Neural crest cell (in vitro differentiated cells): ENCODE results near the gene ATP13A4. TPM values are rescaled to one million over a fixed set of nuclear protein-coding genes. Genes with fewer than 3 reads are reported as not detected.

ENCODE experiments used
- DNase-seq: peaks from one replicate; pipeline ENCODE4 v3.0.0; 2021; ENCODE audit warnings: low read depth, mixed read lengths, low spot score
- H3K27ac Mint-ChIP-seq: one replicate; pipeline ENCODE4 v1.8.0; 2021; ENCODE audit warnings: mild to moderate bottlenecking, mixed read lengths; ENCODE audit not compliant: unreplicated experiment
- H3K27me3 Mint-ChIP-seq: 2 replicates; pipeline ENCODE4 v1.8.0; 2021; ENCODE audit warnings: low read depth, mild to moderate bottlenecking, mixed read lengths
- H3K36me3 Mint-ChIP-seq: 2 replicates; pipeline ENCODE4 v1.8.0; 2021; ENCODE audit warnings: low read depth, mild to moderate bottlenecking, mixed read lengths
- H3K4me1 Mint-ChIP-seq: 2 replicates; pipeline ENCODE4 v1.8.0; 2021; ENCODE audit warnings: mixed read lengths
- H3K4me3 Mint-ChIP-seq: one replicate; pipeline ENCODE4 v1.8.0; 2021; ENCODE audit warnings: mild to moderate bottlenecking, mixed read lengths
- H3K9me3 Mint-ChIP-seq: 2 replicates; pipeline ENCODE4 v1.8.0; 2021; ENCODE audit warnings: mixed read lengths
- total RNA-seq: library from RNA; stranded (reverse); gene quantifications from 2 replicates; pipeline ENCODE4 v1.2.1, GENCODE V29; 2021
- TF ChIP-seq, protein P1 (sequence below): fragments of 200-600 bp; sonication (generic); conservative IDR thresholded peaks from 2 replicates; pipeline ENCODE4 v1.5.0; 2021; ENCODE audit warnings: antibody characterized with exemption, mild to moderate bottlenecking

ATP13A4 gene
- total RNA-seq, 1 donor from 2014 or later: 0.30 TPM

GRCh38 chr3:193457526-193457925 lies 97.2 kb downstream of the ATP13A4 start:
- peak overlapping the region; percentile 58 for H3K27ac Mint-ChIP-seq
- TF ChIP-seq, protein P1, sequence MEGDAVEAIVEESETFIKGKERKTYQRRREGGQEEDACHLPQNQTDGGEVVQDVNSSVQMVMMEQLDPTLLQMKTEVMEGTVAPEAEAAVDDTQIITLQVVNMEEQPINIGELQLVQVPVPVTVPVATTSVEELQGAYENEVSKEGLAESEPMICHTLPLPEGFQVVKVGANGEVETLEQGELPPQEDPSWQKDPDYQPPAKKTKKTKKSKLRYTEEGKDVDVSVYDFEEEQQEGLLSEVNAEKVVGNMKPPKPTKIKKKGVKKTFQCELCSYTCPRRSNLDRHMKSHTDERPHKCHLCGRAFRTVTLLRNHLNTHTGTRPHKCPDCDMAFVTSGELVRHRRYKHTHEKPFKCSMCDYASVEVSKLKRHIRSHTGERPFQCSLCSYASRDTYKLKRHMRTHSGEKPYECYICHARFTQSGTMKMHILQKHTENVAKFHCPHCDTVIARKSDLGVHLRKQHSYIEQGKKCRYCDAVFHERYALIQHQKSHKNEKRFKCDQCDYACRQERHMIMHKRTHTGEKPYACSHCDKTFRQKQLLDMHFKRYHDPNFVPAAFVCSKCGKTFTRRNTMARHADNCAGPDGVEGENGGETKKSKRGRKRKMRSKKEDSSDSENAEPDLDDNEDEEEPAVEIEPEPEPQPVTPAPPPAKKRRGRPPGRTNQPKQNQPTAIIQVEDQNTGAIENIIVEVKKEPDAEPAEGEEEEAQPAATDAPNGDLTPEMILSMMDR: no peak
- peaks cover 5% of the 10 kb centered on the region for H3K27me3 Mint-ChIP-seq
- DNase-seq: no peak
- no peaks in the 10 kb centered on the region for H3K36me3 Mint-ChIP-seq
- H3K9me3 Mint-ChIP-seq: peaks cover 4% of the 10 kb centered on the region
- peaks cover 22% of the 10 kb centered on the region for H3K4me1 Mint-ChIP-seq
- no peak overlapping the region for H3K4me3 Mint-ChIP-seq

DNA sequence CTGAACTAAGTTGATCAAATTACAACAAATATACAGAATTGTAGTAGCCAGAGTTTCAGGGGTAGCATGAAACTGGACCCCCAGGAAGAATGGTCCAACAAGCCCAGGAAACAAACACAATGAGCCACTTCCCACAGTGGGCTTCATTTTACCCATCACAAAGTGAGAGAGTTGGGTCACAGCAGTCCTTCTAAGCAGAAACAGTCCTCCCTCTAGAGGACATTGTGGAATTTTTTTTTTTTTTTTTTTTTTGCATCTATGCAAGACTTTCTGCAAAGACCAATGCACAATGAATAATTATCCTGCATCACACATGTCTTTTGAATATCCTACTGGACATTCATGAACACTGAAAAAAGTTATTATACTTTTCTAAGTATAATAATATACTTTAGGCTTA lies 102.4 kb downstream of the ATP13A4 start:
- no peak overlapping the region for H3K4me3 Mint-ChIP-seq
- no peaks in the 10 kb centered on the region for H3K27me3 Mint-ChIP-seq
- H3K36me3 Mint-ChIP-seq: no peaks in the 10 kb centered on the region
- peaks cover 4% of the 10 kb centered on the region for H3K9me3 Mint-ChIP-seq
- H3K27ac Mint-ChIP-seq: no peak overlapping the region
- TF ChIP-seq, protein P1: peak; percentile 60
- DNase-seq: no peak
- H3K4me1 Mint-ChIP-seq: peaks cover 10% of the 10 kb centered on the region

GRCh38 chr3:193451902-193452301 lies 102.8 kb downstream of the ATP13A4 start:
- Mint-ChIP-seq H3K36me3 (no peaks in the 10 kb centered on the region), H3K4me3 (no peak overlapping the region), H3K27me3 (no peaks in the 10 kb centered on the region), H3K9me3 (peaks cover 4% of the 10 kb centered on the region), H3K27ac (no peak overlapping the region), H3K4me1 (peaks cover 5% of the 10 kb centered on the region)
- no peak for DNase-seq
- TF ChIP-seq, protein P1: no peak

- H3K9me3 Mint-ChIP-seq: no peaks in the 10 kb centered on the region
- no peak overlapping the region for H3K4me3 Mint-ChIP-seq
- no peaks in the 10 kb centered on the region for H3K36me3 Mint-ChIP-seq
- no peaks in the 10 kb centered on the region for H3K4me1 Mint-ChIP-seq
- TF ChIP-seq, protein P1: no peak
- DNase-seq: no peak
- no peaks in the 10 kb centered on the region for H3K27me3 Mint-ChIP-seq
- H3K27ac Mint-ChIP-seq: no peak overlapping the region
These were observed 107.6 kb downstream of the ATP13A4 start for GRCh38 chr3:193446965-193447602.

- H3K4me3 Mint-ChIP-seq: no peak overlapping the region
- TF ChIP-seq, protein P1: no peak
These were observed 115.3 kb downstream of the ATP13A4 start for GRCh38 chr3:193439423-193439822.

More at GRCh38 chr3:193439423-193439822, 115.3 kb downstream of the ATP13A4 start:
- no peaks in the 10 kb centered on the region for H3K27me3 Mint-ChIP-seq
- H3K27ac Mint-ChIP-seq: no peak overlapping the region
- no peak for DNase-seq
- H3K9me3 Mint-ChIP-seq: no peaks in the 10 kb centered on the region
- no peaks in the 10 kb centered on the region for H3K36me3 Mint-ChIP-seq
- H3K4me1 Mint-ChIP-seq: no peaks in the 10 kb centered on the region
